ENCODE measurements around the gene DNM2.
A peak's percentile ranks its signal among the peaks of the same experiment; 100 is the strongest.
"Not testable (repeated sequence)": the region's sequence is repeated elsewhere in the genome, so short reads cannot be mapped to it uniquely, and the experiment has no call there.

Gene DNM2

DNA sequence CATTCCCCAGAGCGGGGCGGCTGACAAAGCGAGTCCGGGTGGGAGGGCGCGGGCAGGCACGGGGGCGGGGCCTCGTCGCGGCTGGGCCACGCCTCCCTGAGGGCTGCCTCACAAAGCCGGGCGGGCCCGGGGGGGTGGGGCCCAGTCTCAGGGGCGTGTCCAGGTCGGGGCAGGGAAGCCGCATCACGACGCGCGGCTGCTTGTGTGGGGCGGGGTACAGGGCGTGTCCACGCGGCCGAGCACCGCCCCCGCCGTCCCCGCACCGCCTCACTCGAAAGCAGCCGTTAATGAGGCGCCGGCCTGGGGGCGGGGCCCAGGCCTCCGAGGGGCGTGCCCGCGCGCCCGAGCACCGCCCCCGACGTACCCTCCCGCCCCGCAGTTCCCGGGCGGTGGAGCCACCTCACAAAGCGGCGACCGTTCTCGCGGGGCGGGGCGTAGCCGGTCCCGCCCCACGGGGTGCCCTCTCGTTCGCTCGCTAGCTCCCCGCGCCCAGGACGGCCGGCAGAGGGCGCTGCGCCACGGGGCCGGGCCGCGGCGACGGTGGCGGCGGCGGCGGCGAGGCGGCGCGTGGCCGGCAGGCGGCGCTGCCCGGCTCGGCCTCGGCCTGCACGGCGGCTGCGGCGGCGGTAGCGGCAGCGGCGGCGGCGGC, 153.2 kb downstream of the DNM2 start, which contains the start of gene CARM1:
Gene CARM1 (plus strand): TSS at position 599 of the 649 bp plus-strand sequence. CDS start 150 bp downstream, outside the sequence.
- DNase-seq: peak; percentile 89

DNA sequence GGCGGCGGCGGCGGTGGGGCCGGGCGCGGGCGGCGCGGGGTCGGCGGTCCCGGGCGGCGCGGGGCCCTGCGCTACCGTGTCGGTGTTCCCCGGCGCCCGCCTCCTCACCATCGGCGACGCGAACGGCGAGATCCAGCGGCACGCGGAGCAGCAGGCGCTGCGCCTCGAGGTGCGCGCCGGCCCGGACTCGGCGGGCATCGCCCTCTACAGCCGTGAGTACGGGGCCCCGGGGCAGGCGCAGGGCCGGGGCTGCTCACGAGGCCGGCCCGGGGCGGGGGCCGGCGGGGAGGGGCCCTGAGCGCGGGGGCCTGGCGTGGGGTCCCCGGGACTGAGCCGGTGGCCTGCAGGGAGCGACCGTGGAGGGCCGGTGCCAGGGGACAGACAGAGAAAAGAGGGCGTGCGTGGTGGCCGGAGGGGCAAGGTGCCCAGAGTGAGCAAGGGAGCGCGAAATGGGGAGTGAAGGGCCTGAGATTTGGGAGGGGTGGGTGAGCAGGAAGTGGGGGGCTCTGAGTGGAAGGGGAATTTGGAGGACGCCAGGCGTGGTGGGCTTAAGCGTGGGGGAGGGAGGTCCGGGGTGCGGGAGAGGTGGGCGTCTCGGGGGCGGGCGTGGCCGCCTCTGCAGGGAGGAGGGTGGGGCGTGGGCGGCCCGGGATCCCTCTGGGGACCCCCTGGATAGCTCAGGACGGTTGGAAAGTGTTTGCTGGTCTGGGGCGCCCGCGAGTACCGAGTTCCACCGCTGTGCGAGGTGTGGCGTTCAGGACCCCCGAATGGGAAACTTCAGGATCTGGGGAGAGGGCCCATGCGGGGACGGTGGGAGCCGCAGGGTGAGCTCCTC, 154.0 kb downstream of the DNM2 start:
- no peak for DNase-seq

DNA sequence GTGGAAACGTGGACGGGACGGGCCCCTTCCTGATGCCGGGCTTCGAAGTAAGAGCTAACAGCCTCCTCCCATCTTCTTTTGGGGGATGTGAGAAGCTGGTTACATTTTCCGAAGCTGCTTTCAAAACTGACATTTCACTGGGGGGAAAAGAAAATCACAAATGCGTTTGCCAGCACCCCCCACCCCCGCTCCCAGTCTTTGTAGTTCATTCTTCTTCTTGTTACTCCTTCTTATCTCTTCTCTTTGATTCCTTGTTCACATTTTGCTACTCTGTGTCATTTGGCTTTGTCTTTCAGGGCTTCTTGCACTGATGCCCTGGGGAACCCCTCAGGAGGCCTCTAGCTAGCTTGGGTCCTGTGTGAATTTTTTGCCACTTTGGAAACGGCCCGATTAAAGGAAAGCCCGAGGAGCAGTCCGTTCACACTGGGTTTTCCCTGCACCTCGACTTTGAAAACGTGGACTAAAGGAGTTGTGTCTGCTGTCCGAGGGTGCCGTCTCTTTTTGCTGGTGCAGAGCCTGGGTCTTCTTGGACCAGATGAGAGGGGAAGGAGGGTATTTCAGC, 154.7 kb downstream of the DNM2 start:
- DNase-seq: no peak

DNA sequence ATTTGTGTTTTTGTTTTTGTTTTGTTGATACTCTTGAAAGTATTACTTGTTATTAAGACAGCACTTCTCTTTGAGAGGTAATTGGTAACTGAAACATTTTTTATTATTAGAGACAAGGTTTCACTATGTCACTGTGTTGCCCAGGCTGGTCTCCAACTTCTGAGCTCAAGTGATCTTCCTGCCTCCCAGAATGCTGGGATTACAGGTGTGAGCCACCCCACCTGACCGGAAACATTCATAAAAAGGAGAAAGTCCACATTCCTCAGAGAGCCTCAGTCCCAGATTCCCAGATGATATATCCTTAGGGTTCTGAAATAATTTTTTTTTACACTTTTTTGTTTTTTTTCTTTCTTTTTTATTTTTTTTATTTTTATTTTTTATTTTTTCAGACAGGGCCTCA, 156.1 kb downstream of the DNM2 start:
- DNase-seq: no peak

DNA sequence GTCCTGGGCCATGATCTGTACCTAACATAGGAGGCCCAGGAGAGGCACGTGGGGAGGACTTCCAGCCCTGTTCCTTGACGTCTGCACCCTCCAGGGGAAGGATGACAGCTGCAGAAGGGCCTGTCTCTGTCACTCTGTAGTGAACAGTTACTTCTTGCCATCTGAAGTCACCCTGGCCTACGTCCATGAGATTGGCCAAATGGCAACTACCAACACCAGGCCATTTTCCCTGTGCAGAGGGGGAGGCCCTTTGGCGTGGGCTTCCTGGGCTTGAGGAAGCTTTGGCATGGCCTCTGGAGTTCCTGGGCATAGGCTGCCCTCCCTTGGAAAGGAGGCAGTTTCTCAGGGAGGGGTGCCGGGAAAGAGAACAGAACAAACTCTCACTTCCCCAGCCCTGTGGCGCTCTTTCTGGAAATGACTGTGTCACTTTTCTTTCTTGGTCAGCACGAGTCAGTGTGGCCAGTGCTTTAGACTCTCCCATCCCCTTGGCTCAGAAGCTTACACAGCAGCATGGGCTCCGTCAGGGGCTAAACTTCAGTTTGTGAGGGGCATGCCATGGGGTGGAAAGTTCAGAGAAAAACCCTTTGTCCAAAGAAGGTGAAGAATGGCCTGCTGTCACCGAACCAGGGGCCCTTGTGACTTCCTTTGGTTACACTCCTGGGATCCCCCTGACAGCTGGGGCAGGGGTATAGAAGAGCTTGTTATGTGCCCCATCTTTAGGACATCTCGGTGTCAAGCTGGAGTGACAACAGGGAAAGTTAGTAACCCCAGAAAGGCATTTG, 158.8 kb downstream of the DNM2 start:
- no peak for DNase-seq

DNA sequence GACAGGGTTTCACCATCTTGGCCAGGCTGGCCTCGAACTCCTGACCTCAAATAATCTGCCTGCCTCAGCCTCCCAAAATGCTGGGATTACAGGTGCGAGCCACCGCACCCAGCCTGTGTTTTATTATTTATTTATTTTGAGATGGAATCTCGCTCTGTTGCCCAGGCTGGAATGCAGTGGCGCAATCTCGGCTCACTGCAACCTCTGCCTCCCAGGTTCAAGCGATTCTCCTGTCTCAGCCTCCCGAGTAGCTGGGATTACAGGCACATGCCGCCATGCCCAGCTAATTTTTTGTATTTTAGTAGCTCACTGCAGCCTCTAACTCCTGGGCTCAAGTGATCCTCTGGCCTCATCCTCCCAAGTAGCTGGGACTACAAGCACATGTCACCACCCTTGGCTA, 159.7 kb downstream of the DNM2 start:
- not testable (repeated sequence) for DNase-seq

DNA sequence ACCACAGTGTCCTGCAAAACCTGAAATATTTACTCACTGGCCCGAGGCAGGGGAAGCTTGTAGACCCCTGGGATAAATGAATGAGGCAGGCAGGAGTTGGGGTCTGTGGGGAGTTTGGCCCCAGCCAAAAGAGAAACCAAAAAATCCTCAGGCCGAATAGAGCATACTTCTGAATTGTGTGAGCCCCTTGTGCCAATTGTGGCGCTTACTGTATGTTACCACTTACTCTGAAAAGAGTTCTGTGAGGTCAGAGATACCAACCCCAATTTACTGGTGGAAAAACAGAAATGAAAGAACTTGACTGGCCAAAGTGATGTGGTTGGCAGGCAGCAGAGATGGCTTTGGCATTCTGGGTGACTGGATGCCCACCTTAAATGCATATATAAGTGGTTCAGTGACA, 160.4 kb downstream of the DNM2 start:
- no peak for DNase-seq
